Ishikawa (cell line): ENCODE data around the gene BTBD9.

Experiments
- CEBPB ChIP-seq: IDR thresholded peaks from 2 replicates; pipeline ENCODE4 v1.6.1; 2012
- EP300 ChIP-seq: IDR thresholded peaks from 2 replicates; pipeline ENCODE4 v1.6.1; 2012; ENCODE audit warnings: borderline replicate concordance
- FOXM1 ChIP-seq: IDR thresholded peaks from 2 replicates; pipeline ENCODE4 v1.6.1; 2012; ENCODE audit warnings: low read depth, borderline replicate concordance
- TAF1 ChIP-seq: IDR thresholded peaks from 2 replicates; pipeline ENCODE4 v1.6.1; 2012; ENCODE audit warnings: low read depth, mild to moderate bottlenecking
- TF ChIP-seq, protein P1 (sequence below): IDR thresholded peaks from 2 replicates; pipeline ENCODE4 v1.6.1; 2012

DNA sequence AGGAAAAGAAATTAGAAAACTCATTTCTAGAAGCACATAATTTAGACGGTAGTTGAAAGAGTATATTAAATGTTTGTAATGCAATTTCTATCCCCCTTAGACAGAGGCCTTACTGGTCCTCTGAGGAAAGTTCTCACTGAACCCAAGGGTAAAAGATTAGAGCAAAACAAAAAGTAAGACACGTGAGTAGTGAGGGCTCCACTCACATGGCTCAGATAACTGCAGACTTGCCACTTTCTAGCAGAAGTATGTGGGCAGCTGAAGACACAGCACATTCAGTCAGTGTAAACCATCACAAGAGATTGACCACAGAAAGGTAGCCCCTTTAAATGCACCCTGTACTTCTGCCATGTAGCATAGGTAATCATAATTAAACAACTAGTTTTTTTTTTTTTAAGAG, 193.8 kb downstream of the BTBD9 start:
- TF ChIP-seq CEBPB (no peak), EP300 (no peak), FOXM1 (no peak), TAF1 (no peak)
- TF ChIP-seq, protein P1, sequence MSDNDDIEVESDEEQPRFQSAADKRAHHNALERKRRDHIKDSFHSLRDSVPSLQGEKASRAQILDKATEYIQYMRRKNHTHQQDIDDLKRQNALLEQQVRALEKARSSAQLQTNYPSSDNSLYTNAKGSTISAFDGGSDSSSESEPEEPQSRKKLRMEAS, result no peak
